Measurements from ENCODE around the gene FOXM1.
A peak's percentile ranks its signal among the peaks of the same experiment; 100 is the strongest.

Gene FOXM1

DNA sequence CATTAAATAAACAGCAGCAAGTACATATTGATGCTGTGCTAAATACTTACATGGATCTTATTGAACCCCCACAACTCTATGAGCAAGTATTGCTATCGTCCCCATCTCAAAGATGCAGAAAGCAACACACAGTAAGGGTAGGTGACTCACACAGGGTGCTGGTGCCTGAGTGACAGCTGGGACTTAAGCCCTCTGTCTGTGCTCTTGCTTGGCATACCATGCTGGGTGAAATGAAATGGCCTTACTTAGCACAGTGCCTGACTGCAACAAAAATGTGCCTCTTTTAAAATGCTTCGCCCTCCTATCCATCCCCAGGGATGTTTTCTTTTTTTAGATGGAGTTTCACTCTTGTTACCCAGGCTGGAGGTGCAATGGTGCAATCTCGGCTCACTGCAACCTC, 20.9 kb downstream of the FOXM1 start:
- DNase-seq (no peak), ATAC-seq (ENCODE audit: insufficient read depth, low read depth) (peak; percentile 34; the same call in 1 of the 3 replicates)
- no peaks in the 10 kb centered on the region for H3K9me3 ChIP-seq (ENCODE audit: insufficient read depth, low read length, severe bottlenecking)
- TF ChIP-seq, protein P1, sequence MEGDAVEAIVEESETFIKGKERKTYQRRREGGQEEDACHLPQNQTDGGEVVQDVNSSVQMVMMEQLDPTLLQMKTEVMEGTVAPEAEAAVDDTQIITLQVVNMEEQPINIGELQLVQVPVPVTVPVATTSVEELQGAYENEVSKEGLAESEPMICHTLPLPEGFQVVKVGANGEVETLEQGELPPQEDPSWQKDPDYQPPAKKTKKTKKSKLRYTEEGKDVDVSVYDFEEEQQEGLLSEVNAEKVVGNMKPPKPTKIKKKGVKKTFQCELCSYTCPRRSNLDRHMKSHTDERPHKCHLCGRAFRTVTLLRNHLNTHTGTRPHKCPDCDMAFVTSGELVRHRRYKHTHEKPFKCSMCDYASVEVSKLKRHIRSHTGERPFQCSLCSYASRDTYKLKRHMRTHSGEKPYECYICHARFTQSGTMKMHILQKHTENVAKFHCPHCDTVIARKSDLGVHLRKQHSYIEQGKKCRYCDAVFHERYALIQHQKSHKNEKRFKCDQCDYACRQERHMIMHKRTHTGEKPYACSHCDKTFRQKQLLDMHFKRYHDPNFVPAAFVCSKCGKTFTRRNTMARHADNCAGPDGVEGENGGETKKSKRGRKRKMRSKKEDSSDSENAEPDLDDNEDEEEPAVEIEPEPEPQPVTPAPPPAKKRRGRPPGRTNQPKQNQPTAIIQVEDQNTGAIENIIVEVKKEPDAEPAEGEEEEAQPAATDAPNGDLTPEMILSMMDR (IDR thresholded peaks at IDR 0.05; ENCODE audit: borderline replicate concordance, extremely low read depth, low read length, poor library complexity, severe bottlenecking) = no peak
- no peak for TF ChIP-seq EZH2 (IDR thresholded peaks at IDR 0.05; ENCODE audit: borderline replicate concordance, low read depth, low read length, severe bottlenecking)
- no peak overlapping the region for H3K27ac ChIP-seq (ENCODE audit: low read length)
- H3K4me1 ChIP-seq (ENCODE audit: insufficient read depth, low read length) = no peaks in the 10 kb centered on the region
- no peak overlapping the region for H3K9ac ChIP-seq (ENCODE audit: low read depth, low read length)
- H3K4me3 ChIP-seq (ENCODE audit: low read depth in 1 of 2, low read length in 2 of 2) = no peak overlapping the region
- no peaks in the 10 kb centered on the region for H3K27me3 ChIP-seq (ENCODE audit: insufficient read depth, low read length, poor library complexity)
- peaks cover 32% of the 10 kb centered on the region for H3K36me3 ChIP-seq (ENCODE audit: insufficient read depth, low read length)
- no peak overlapping the region for H3K4me2 ChIP-seq (ENCODE audit: insufficient read depth, low read length)
- H3K79me2 ChIP-seq (ENCODE audit: insufficient read depth, low read length) = no peaks in the 10 kb centered on the region
- H2AFZ ChIP-seq (ENCODE audit: low read depth, low read length) = no peak overlapping the region
- H4K20me1 ChIP-seq (ENCODE audit: insufficient read depth, low read length) = peaks cover 12% of the 10 kb centered on the region; the same call in 1 of the 2 replicates

DNA sequence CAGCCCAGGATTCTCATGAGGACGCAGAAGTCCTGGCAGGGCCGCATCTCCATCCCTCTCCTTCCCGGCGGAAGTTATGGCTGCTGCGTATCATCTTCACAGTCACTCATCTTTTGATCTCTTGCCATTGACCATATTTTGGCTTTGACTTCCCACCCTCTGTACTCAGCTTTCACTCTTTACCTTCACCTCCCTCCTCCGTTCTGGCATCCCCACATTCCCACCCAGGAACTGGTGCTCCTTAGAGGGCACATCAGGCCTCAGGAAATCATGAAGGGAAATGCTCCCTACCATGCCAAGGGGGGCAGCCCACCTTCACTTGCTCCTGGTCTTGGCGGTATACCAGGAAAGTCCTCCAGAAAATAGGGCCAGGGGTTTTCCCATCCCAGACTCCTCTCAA, 21.4 kb downstream of the FOXM1 start:
- Histone ChIP-seq H3K4me3 (ENCODE audit: low read depth in 1 of 2, low read length in 2 of 2) (no peak overlapping the region), H3K9me3 (ENCODE audit: insufficient read depth, low read length, severe bottlenecking) (no peaks in the 10 kb centered on the region), H3K79me2 (ENCODE audit: insufficient read depth, low read length) (no peaks in the 10 kb centered on the region), H3K4me2 (ENCODE audit: insufficient read depth, low read length) (no peak overlapping the region), H4K20me1 (ENCODE audit: insufficient read depth, low read length) (peaks cover 12% of the 10 kb centered on the region; the same call in 1 of the 2 replicates), H3K27ac (ENCODE audit: low read length) (no peak overlapping the region), H3K4me1 (ENCODE audit: insufficient read depth, low read length) (no peaks in the 10 kb centered on the region), H3K27me3 (ENCODE audit: insufficient read depth, low read length, poor library complexity) (no peaks in the 10 kb centered on the region), H3K36me3 (ENCODE audit: insufficient read depth, low read length) (peaks cover 32% of the 10 kb centered on the region), H2AFZ (ENCODE audit: low read depth, low read length) (no peak overlapping the region), H3K9ac (ENCODE audit: low read depth, low read length) (no peak overlapping the region)
- DNase-seq (no peak), ATAC-seq (ENCODE audit: insufficient read depth, low read depth) (no peak)
- TF ChIP-seq, protein P1 (IDR thresholded peaks at IDR 0.05; ENCODE audit: borderline replicate concordance, extremely low read depth, low read length, poor library complexity, severe bottlenecking) = no peak
- TF ChIP-seq EZH2 (IDR thresholded peaks at IDR 0.05; ENCODE audit: borderline replicate concordance, low read depth, low read length, severe bottlenecking) = no peak

DNA sequence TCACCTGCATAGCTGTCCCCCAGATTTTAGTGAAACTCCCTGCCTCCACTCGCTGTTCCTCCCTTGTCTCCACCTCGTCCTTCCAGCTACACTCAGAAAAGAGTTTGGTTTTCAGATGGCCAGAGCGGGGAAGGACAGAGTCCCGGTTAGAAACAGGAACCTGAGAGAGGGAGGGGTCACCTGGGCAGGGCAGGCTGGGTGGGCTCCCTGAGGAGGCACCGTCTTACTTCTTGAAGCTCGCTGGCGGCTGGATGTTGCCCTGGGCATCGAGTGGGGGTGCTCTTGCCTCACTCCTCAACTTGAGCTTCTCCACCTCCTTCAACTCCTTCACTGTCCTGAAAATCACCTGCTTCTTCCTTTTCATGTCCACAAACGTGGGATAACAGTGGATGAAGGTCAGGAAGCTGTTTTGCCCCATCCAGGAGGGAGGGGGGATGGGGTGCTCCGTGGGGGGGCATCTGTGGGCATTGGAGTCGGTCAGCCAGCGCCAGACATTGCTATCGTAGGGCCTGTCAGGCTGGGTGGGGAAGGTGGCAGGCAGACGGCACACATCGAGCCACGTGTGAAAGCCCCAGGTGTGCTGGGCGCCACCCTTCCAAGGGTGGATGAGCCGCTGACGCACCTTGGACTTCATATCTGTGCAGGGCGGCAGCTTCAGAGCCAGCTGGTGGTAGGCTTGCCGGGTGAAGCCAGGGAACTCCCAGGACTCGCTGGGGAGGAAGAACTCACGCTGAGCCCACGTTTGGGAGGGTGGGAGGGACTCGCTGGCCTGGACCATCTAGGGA, 22.1 kb downstream of the FOXM1 start:
- H3K9ac ChIP-seq (ENCODE audit: low read depth, low read length) = no peak overlapping the region
- H3K79me2 ChIP-seq (ENCODE audit: insufficient read depth, low read length) = no peaks in the 10 kb centered on the region
- no peak overlapping the region for H3K4me3 ChIP-seq (ENCODE audit: low read depth in 1 of 2, low read length in 2 of 2)
- H2AFZ ChIP-seq (ENCODE audit: low read depth, low read length) = no peak overlapping the region
- no peak for TF ChIP-seq EZH2 (IDR thresholded peaks at IDR 0.05; ENCODE audit: borderline replicate concordance, low read depth, low read length, severe bottlenecking)
- TF ChIP-seq, protein P1 (IDR thresholded peaks at IDR 0.05; ENCODE audit: borderline replicate concordance, extremely low read depth, low read length, poor library complexity, severe bottlenecking) = no peak
- H3K4me1 ChIP-seq (ENCODE audit: insufficient read depth, low read length) = no peaks in the 10 kb centered on the region
- H3K4me2 ChIP-seq (ENCODE audit: insufficient read depth, low read length) = no peak overlapping the region
- no peaks in the 10 kb centered on the region for H3K9me3 ChIP-seq (ENCODE audit: insufficient read depth, low read length, severe bottlenecking)
- ATAC-seq (ENCODE audit: insufficient read depth, low read depth) (no peak), DNase-seq (no peak)
- no peak overlapping the region for H3K27ac ChIP-seq (ENCODE audit: low read length)
- H3K36me3 ChIP-seq (ENCODE audit: insufficient read depth, low read length) = peaks cover 25% of the 10 kb centered on the region
- no peaks in the 10 kb centered on the region for H3K27me3 ChIP-seq (ENCODE audit: insufficient read depth, low read length, poor library complexity)
- peaks cover 12% of the 10 kb centered on the region; the same call in 1 of the 2 replicates for H4K20me1 ChIP-seq (ENCODE audit: insufficient read depth, low read length)
